ENCODE data around the gene SUCO.

Gene SUCO

DNA sequence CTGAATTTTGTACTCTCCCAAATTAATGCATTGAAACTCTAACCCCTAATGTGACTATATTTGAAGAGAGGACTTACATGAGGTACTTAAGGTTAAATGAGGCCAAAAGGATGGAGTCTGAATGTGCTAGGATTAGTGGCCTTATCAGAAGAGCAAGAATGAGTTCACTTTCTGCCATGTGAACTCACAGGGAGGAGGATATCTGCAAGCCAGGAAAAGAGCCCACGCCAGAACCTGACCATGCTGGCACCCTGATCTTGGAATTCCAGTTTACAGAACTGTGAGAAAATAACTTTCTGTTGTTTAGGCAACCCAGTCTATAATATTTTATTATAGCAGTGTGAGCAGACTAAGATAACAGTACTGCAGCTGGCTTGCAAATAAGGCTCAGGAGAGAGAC, 113.7 kb downstream of the SUCO start:
- DNase-seq (ENCODE audit: low read depth in 2 of 2): no peak

DNA sequence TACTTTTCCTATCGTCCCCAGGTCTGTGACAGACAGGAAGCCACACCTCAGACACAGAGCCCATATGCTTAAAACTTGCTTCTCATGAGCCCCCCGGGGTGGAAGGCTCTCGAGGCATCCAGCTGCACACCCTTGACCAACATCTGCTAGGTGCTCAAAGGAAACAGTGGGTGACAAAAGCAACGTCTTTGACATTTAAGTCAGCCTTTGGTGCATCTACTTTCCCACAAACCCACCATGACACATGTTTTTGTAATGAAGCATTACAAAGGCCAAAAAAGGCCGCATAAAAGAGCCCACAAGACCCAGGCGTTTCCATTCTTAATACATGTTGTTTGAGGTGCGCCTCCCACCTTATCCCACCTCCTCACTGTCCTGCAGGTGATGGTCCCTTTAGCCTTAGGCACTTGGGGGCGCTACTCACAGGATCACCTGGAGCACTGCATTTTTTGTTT, 114.2 kb downstream of the SUCO start:
- DNase-seq (ENCODE audit: low read depth in 2 of 2): no peak

DNA sequence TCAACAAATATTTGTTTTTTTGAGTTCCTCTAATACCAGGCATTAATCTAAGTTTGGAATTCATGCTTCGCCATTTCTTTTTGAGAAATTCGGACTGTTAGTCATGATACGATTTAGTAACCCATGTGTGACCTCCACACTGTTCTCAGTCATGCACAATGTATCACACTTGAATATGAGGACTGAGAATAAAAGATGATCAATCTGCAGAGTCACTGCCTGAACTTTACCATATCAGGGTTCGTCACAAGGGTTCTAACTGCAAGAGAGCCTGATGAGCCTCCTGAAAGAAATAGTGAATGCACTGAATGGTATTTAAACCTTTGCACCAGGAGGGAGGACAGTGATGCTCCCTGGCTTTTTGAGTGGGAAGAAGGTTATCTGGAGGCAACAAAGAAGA, 115.0 kb downstream of the SUCO start:
- DNase-seq (ENCODE audit: low read depth in 2 of 2): no peak

DNA sequence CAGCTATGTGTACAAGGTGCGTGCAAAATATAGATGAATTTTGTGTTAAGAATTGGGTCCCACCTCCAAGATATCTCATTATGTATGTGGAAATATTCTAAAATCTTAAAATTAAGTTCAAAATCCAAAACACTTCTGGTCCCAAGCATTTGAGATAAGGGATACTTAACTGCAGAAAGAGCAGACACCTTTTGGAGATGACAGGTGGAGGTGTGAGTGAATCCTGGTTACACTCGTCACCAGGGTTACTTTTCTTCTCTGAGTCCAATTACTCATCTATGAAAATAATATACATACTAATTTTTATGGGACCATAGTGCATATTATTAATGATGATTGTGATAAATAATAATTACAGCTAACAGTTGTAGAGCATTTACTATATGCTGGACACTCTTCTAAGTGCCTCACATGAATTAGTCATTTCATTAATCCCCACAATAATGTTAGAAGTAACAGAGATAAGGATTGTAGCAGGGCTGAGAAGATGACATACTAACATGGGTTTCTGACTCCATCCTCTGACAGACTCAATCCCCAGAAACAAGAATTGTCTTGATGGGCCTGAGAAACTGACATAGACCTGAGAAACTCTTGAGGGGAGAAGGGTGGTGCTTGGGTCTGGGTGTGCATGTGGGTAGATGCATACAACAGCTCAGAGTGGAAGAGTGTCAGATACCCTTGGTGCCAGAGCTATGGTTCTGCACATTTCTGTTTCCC, 117.7 kb downstream of the SUCO start:
- DNase-seq (ENCODE audit: low read depth in 2 of 2): no peak

DNA sequence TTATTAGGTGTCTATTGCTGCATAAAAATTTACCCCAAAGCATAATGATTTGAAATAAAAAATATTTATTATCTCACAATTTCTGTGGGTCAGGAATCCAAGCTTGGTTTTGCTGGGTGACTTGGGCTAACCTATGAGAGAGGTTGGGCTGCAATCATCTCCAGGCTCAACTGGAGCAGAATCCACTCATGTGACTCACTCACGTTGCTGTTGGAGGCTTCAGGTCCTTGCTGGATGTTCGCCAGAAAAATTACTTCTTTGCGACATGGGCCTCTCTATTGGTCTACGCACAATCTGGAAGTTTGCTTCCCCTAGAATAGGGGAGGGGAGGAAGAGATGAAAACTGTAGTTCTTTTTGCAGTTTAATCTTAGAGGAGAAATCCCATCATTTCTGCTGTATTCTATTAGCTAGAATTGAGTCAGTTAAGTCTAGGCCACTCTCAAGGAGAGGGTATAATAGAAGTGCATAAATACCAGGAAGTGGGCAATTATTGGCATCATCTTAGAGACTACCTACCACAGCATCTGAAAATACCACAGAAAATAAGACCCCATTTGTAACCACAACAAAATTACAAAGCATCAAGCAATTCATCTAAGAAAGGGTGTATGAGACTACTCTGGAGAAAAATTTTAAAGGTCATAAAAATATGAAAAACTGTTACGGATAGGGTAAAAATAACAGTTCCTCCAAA, 120.2 kb downstream of the SUCO start:
- no peak for DNase-seq (ENCODE audit: low read depth in 2 of 2)

DNA sequence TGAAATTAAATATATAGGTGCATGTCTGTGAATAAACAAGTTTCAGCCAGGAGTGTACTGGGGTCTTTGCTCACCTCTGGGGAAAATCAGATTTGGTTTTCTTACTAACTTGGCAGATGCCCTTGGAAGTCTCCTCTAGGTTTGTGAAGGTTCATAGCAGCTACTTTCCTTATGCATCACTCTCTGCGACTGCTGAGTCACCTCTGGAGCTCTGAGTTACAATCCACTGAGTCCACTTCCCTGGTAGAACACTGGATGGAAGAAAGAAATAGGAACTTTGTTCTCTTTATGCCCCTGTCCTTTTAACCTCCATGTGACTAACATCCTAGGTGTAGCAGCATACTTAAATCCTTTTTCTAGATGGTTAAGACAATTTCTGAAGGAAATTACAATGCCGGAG, 121.6 kb downstream of the SUCO start:
- DNase-seq (ENCODE audit: low read depth in 2 of 2): no peak

DNA sequence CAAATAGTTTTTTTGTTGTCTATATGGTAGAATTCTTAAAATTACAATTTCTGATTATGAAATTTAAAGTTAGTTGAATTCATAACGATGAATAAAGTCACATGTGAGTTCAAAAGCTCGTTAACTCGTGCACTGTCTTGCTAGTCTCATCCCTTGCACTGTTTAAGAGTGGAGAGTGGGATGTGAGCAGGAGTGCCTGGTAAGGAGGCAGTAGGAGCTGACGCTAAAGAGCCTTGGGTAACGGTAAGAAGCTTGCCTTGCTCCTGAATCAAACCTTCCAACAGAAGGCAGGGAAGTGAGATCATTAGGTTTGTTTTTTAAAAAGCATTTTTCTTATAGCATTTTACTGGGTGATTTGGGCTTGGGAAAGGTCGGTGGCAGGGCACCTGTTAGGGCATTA, 123.6 kb downstream of the SUCO start:
- DNase-seq (ENCODE audit: low read depth in 2 of 2): no peak

DNA sequence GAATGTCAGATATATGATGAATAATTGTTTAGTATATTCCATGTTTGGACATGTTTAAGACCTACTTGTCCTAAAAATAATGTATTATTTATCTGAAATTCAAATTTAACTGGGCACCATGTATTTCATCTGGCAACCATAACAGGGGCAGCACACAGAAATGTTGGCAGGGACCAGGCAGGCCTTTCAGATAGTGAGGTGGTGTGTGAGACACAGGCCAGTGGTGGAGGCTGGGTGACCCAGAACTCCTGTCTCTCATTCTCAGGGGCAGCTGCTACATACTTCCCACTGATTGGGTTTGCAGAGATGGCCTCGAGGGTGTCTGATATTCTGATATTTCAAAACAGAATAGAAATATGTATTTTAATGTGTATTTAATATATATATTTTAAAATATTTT, 124.6 kb downstream of the SUCO start:
- no peak for DNase-seq (ENCODE audit: low read depth in 2 of 2)

DNA sequence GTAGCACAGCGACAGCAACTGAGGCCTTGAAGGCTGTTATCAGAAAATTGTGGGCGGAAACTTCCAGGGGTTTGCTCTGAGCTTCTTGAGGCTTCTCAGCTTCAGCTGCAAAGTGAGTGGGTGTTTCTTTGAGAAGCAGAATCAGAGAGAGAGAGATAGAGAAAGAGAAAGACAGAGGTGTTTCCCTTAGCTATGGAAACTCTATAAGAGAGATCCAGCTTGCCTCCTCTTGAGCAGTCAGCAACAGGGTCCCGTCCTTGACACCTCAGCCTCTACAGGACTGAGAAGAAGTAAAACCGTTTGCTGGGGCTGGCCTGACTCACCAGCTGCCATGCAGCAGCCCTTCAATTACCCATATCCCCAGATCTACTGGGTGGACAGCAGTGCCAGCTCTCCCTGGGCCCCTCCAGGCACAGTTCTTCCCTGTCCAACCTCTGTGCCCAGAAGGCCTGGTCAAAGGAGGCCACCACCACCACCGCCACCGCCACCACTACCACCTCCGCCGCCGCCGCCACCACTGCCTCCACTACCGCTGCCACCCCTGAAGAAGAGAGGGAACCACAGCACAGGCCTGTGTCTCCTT, 126.0 kb downstream of the SUCO start, which contains the start of gene FASLG:
Gene FASLG, plus strand, starts transcription at position 233 of the 583 bp plus-strand sequence. Its CDS starts 99 bp downstream, at position 332.
- peak in 1 of 2 experiments; percentile 62 for DNase-seq (ENCODE audit: low read depth in 2 of 2)

DNA sequence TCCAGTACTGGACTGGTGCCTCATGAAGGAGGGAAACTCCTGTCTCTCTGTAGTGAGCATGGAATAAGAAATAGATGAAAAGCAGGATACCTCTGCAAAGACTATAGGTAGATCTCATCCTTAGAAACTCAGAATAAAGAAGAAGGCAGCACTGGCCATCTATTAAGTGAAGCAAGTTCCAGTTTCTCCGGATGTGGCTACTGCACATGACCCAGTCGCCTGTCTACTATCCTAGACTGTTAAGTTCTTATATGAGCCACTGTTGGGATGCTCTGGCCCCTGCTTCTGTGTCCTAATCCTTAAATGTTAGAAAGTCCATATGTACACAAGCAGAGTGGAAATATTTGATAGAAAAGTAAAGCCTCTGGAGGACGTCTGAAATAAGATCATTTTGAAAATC, 128.2 kb downstream of the SUCO start:
- no peak for DNase-seq (ENCODE audit: low read depth in 2 of 2)

Measured in stimulated activated CD4-positive, alpha-beta T cell treated with anti-CD3 and anti-CD28 coated beads, Interleukin-12 subunit alpha, Interleukin-12 subunit beta, amount 100 ng/mL, for 24 hours (primary cell).